Measurements from ENCODE around the gene TIRAP.
A peak's percentile ranks its signal among the peaks of the same experiment; 100 is the strongest.
"Not testable (repeated sequence)": the region's sequence is repeated elsewhere in the genome, so short reads cannot be mapped to it uniquely, and the experiment has no call there.

TIRAP gene

DNA sequence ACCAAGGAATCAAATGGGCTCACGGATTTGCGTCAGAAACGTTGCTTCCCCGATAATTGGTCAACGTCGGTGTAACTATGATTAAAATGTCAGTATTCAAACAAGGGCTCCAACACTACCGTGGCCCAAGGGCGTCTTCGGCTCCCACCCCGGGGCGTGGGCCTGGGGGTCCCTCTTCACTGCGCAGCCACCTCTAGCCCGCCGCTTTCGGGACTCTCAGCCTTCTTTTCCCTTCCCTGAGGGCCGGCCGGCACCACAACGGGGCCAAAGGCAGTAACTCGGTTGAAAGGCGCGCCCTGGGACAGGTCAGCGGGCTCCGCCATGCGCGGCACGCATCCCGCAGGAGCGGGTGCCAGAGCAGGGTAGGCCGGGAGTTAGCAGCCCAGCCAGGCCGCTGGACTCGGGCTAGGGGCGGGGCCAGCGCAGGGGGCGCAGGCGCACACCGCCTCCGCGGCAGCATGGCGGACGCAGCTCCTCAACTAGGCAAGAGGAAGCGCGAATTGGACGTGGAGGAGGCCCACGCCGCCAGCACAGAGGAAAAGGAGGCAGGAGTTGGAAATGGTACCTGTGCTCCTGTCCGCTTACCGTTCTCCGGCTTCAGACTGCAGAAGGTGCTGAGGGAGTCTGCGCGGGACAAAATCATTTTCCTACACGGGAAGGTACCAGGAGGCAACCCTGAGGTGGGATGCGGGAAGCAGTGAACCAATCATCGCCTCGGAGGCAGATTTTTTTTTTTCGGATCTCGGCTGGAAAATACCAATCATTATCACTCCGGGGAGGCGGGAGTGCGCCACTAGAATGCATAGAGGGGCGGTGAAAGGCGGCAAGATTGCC, 20.9 kb downstream of the TIRAP start, which contains the start of gene DCPS:
TSS of gene DCPS (plus strand) at position 438 of the 834 bp plus-strand sequence. CDS start at position 459, 21 bp downstream.
- TF ChIP-seq, protein P1, sequence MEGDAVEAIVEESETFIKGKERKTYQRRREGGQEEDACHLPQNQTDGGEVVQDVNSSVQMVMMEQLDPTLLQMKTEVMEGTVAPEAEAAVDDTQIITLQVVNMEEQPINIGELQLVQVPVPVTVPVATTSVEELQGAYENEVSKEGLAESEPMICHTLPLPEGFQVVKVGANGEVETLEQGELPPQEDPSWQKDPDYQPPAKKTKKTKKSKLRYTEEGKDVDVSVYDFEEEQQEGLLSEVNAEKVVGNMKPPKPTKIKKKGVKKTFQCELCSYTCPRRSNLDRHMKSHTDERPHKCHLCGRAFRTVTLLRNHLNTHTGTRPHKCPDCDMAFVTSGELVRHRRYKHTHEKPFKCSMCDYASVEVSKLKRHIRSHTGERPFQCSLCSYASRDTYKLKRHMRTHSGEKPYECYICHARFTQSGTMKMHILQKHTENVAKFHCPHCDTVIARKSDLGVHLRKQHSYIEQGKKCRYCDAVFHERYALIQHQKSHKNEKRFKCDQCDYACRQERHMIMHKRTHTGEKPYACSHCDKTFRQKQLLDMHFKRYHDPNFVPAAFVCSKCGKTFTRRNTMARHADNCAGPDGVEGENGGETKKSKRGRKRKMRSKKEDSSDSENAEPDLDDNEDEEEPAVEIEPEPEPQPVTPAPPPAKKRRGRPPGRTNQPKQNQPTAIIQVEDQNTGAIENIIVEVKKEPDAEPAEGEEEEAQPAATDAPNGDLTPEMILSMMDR (IDR thresholded peaks at IDR 0.05; ENCODE audit: insufficient read depth, low read depth, low read length, missing control alignments): no peak
- DNase-seq (ENCODE audit: low read depth): peak; percentile 91
- peak within 1 kb of the TSS; percentile 91 for H3K4me3 ChIP-seq (ENCODE audit: low read length)

DNA sequence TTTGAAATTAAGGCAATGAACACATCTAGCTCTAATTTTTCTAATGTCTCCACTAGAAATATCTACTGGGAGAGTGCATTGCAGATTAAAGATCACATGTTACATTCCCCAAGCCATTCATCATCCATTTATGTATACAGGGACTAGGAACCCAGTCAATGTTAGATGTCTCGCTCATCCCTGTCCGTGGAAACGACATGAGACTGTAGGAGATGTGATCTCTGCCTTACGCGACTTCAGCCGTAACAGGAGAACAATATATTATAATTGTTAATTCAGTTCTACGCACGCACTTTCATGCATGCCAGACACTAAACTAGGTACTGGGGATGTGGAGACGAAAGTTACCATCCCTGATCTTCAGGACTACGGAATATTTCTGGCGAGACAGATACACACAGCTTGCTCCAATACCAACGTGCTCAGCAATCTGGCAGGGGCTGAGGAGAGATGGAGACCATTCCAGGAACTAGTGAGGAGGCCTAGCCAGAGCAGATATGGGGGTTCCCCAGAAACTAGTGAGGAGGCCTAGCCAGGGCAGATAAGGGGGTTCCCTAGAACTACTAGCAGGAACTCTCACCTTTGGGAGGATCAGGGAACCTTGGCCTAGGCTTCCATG, 21.7 kb downstream of the TIRAP start:
- DNase-seq (ENCODE audit: low read depth): no peak
- peak overlapping the region; percentile 91 for H3K4me3 ChIP-seq (ENCODE audit: low read length)
- TF ChIP-seq, protein P1 (IDR thresholded peaks at IDR 0.05; ENCODE audit: insufficient read depth, low read depth, low read length, missing control alignments): no peak

DNA sequence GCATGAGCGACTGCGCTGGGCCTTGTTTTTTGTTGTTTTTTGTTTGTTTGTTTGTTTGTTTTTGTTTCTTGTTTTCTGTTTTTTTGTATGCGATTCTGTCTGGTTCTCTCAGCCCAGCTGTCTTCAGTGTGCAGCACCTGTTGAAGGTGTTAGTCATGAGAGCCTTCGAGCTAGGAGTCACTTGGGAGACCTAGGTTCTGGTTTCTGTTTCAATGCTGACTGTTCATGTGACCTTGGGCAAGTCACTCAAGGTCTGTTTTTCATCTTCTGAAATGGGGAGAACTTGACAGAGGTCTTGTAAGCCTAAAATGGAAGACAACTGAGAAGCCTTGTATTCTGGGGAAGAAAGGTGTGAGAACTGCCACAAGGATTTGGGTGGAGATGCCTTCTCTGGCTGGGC, 22.8 kb downstream of the TIRAP start:
- DNase-seq (ENCODE audit: low read depth): no peak
- H3K4me3 ChIP-seq (ENCODE audit: low read length): no peak overlapping the region
- TF ChIP-seq, protein P1 (IDR thresholded peaks at IDR 0.05; ENCODE audit: insufficient read depth, low read depth, low read length, missing control alignments): no peak

DNA sequence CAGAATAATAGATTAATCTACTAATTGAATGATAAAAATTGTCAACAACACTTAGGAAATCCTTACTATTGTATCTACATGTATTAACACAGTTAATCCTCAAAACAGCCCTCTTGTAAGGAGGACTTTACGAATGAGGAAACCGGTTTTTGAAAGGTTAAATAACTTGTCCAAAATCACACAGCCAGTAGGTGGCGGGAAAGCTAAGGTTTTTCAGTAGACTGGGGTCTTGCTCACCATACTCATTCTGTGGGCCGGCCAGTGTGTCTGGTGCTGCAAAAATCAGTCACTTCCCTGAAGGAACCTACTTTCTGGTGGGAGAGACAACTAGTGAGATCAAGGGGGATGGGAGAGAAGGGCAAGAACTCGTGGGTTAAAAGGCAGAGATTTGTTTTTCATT, 24.8 kb downstream of the TIRAP start:
- no peak overlapping the region for H3K4me3 ChIP-seq (ENCODE audit: low read length)
- TF ChIP-seq, protein P1 (IDR thresholded peaks at IDR 0.05; ENCODE audit: insufficient read depth, low read depth, low read length, missing control alignments): peak; percentile 52
- DNase-seq (ENCODE audit: low read depth): peak; percentile 56

DNA sequence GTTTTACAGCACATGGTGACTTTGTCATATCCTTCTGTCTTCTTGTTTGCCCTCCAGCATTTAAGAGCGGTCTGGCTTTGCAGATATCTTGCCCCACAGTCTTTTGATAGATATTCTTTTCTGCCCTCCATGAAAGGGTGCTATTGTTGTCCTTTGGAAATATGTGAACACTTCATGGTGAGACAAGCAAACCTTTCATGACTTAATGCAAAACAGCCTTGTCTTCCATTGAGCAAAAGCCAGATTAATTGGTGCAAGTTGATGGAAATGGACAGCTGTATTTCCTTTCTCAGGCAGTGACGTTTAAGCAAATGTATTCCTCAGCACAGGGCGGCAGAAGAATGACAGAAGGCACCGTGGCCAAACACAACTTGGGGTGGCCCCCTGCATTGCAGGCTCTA, 25.4 kb downstream of the TIRAP start:
- H3K4me3 ChIP-seq (ENCODE audit: low read length): no peak overlapping the region
- no peak for DNase-seq (ENCODE audit: low read depth)

DNA sequence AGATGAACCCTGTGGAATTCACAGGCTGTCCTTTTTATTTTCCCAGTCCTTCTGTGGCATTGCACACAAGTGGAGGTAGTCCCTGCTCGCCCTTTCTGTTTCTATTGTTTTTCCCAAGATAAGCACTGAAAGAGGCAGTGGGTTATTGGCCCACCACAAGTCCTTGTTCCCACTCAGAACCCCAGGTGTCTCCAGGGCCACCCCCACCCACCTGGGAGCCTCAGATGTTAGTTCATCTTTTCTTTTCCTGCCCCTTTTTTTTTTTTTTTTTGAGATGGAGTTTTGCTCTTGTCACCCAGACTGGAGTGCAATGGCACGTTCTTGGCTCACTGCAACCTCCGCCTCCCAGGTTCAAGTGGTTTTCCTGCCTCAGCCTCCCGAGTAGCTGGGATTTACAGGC, 25.9 kb downstream of the TIRAP start:
- not testable (repeated sequence) for DNase-seq (ENCODE audit: low read depth); H3K4me3 ChIP-seq (ENCODE audit: low read length)

More for the DNA sequence above, 25.4 kb downstream of the TIRAP start:
- TF ChIP-seq, protein P1 (IDR thresholded peaks at IDR 0.05; ENCODE audit: insufficient read depth, low read depth, low read length, missing control alignments): no peak

DNA sequence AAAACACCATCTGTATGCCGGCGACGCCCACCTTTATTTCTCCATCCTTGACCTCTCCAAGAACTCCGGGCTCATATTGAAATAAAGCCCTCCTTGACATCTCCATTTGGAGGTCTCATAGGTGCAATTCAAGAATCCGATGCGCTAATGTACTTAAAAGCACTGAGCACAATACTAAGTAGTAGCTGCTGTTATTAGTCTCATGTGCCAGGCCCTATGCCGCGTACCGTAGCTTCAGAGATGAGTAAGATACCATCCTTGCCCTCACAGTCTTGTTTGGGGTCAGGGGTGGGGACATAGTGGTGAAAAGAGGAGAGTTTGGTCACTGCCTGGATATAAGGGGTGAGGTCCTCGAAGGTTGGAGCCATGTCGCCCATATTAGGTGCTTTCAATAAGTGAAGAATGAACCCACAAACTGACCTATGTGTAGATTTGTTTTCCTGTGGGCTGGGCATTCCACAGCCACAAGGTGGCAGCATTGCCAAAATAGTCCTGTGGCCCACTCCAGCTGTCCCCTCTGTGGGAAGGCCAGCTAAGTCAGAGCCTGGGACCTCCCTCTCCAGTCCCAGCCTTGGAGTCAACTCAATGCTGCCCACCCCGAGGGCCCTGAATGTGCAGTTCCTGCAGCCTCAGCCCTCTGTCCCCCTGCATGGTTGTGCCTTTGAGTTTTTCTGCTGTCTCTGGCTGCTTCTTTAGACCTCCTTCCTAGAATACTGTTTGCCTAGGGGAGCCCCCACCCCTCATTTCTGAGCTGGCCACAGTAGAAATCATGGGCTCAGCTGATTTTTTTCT, 27.5 kb downstream of the TIRAP start:
- peak; percentile 69 for DNase-seq (ENCODE audit: low read depth)
- no peak overlapping the region for H3K4me3 ChIP-seq (ENCODE audit: low read length)
- TF ChIP-seq, protein P1 (IDR thresholded peaks at IDR 0.05; ENCODE audit: insufficient read depth, low read depth, low read length, missing control alignments): peak; percentile 89

Data from epithelial cell of esophagus (primary cell).